Measurements from ENCODE around the gene SOD2.
A peak's percentile ranks its signal among the peaks of the same experiment; 100 is the strongest.

Gene SOD2

DNA sequence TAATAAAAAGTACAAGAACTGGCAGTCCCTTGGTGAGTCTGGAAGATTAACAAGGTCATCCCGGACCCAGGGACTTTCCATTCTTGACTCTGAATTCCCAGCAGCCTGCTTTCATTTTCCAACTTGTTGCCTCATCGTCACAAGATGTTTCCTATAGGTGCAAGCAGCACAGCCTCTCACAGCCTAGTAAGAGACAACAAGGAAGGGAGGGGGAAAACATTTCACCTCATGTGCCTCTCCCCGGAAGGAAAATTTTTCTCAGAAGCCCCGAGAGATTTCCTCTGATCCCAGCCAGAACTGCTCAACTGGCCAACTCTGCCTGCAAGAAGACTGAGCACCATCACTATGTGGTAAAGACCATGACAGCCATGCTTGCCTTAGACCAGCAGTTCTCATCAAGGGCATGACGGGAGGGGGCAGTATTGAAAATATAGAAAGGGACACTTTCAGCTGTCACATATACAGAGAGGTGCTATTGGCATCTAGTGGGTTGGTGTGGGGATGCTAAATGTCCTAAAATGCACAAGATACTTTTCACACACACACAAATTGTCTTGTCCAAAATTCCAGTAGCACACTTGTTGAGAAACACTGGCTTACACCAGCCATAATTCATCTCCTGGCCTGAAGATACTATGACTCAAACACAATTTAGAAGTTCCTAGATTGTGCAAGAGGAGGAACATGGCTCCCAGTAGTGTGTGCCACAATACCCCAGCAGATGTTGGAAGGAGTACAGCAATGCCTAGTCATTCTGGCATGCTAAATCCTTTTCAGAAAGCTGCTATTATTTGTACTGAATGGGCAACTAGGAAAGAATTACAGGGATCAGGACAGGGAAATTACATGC is 23.4 kb upstream of the SOD2 start:
- peak; percentile 67 to 78 for DNase-seq (ENCODE audit: low read depth in 1 of 2, low spot score in 1 of 2)
- Histone ChIP-seq H3K27ac (replicated peaks) (peak overlapping the region; percentile 16), H3K27me3 (ENCODE audit: insufficient read depth, poor library complexity, severe bottlenecking) (no peaks in the 10 kb centered on the region), H3K4me3 (replicated peaks; ENCODE audit: insufficient read depth, low read length) (no peak overlapping the region)
- TF ChIP-seq GABPA (IDR thresholded peaks at IDR 0.05; ENCODE audit: low read depth), result no peak
- TF ChIP-seq POLR2AphosphoS5 (IDR thresholded peaks at IDR 0.05; ENCODE audit: low read depth), result no peak
- no peak for TF ChIP-seq SPI1 (IDR thresholded peaks at IDR 0.05; ENCODE audit: borderline replicate concordance, low read depth)
- TF ChIP-seq, protein P1, sequence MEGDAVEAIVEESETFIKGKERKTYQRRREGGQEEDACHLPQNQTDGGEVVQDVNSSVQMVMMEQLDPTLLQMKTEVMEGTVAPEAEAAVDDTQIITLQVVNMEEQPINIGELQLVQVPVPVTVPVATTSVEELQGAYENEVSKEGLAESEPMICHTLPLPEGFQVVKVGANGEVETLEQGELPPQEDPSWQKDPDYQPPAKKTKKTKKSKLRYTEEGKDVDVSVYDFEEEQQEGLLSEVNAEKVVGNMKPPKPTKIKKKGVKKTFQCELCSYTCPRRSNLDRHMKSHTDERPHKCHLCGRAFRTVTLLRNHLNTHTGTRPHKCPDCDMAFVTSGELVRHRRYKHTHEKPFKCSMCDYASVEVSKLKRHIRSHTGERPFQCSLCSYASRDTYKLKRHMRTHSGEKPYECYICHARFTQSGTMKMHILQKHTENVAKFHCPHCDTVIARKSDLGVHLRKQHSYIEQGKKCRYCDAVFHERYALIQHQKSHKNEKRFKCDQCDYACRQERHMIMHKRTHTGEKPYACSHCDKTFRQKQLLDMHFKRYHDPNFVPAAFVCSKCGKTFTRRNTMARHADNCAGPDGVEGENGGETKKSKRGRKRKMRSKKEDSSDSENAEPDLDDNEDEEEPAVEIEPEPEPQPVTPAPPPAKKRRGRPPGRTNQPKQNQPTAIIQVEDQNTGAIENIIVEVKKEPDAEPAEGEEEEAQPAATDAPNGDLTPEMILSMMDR (IDR thresholded peaks at IDR 0.05; ENCODE audit: insufficient read depth, low read length), result no peak
- TF ChIP-seq, protein P2, sequence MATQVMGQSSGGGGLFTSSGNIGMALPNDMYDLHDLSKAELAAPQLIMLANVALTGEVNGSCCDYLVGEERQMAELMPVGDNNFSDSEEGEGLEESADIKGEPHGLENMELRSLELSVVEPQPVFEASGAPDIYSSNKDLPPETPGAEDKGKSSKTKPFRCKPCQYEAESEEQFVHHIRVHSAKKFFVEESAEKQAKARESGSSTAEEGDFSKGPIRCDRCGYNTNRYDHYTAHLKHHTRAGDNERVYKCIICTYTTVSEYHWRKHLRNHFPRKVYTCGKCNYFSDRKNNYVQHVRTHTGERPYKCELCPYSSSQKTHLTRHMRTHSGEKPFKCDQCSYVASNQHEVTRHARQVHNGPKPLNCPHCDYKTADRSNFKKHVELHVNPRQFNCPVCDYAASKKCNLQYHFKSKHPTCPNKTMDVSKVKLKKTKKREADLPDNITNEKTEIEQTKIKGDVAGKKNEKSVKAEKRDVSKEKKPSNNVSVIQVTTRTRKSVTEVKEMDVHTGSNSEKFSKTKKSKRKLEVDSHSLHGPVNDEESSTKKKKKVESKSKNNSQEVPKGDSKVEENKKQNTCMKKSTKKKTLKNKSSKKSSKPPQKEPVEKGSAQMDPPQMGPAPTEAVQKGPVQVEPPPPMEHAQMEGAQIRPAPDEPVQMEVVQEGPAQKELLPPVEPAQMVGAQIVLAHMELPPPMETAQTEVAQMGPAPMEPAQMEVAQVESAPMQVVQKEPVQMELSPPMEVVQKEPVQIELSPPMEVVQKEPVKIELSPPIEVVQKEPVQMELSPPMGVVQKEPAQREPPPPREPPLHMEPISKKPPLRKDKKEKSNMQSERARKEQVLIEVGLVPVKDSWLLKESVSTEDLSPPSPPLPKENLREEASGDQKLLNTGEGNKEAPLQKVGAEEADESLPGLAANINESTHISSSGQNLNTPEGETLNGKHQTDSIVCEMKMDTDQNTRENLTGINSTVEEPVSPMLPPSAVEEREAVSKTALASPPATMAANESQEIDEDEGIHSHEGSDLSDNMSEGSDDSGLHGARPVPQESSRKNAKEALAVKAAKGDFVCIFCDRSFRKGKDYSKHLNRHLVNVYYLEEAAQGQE (IDR thresholded peaks at IDR 0.05; ENCODE audit: insufficient replicate concordance, low read depth), result no peak

DNA sequence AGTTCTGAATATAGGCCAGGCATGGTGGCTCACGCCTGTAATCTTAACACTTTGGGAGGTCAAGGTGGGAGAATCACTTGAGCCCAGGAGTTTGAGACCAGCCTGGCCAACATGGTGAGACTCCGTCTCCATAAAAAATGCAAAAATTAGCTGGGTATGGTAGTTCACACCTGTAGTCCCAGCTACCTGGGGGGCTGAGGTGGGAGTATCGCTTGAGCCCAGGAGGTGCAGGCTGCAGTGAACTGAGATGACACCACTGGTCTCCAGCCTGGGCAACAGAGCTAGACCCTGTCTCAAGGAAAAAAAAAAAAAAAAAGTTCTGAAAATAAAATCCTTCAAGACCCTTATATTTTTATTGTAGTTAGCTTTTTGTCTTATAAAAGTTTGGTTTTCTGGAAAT is 22.6 kb upstream of the SOD2 start:
- TF ChIP-seq SPI1 (IDR thresholded peaks at IDR 0.05; ENCODE audit: borderline replicate concordance, low read depth) (no peak), GABPA (IDR thresholded peaks at IDR 0.05; ENCODE audit: low read depth) (no peak), POLR2AphosphoS5 (IDR thresholded peaks at IDR 0.05; ENCODE audit: low read depth) (no peak)
- TF ChIP-seq, protein P1 (IDR thresholded peaks at IDR 0.05; ENCODE audit: insufficient read depth, low read length), result no peak
- TF ChIP-seq, protein P2 (IDR thresholded peaks at IDR 0.05; ENCODE audit: insufficient replicate concordance, low read depth), result no peak
- H3K27ac ChIP-seq (replicated peaks), result peak overlapping the region; percentile 50
- DNase-seq (ENCODE audit: low read depth in 1 of 2, low spot score in 1 of 2), result no peak
- no peak overlapping the region for H3K4me3 ChIP-seq (replicated peaks; ENCODE audit: insufficient read depth, low read length)
- H3K27me3 ChIP-seq (ENCODE audit: insufficient read depth, poor library complexity, severe bottlenecking), result no peaks in the 10 kb centered on the region

DNA sequence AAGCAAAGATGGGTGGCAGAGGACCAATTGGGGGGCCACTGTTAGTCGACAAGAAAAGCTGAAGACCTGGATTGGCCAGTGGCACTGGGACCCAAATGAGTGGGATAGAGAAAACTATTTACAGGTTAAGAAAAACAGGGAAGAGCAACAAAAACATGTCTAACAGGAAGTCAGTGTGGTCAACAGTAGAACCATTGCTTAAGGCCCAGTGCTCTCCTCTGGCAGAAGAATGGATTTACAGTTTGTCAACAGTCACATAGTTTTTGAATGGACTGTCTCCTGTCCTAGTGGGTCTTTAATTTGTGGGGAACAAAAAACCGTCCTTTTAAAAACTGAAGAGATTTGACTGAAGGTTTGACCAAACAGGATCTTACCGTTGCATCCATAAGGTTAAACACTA is 22.1 kb upstream of the SOD2 start:
- H3K27me3 ChIP-seq (ENCODE audit: insufficient read depth, poor library complexity, severe bottlenecking), result no peaks in the 10 kb centered on the region
- peak in 1 of 2 experiments; percentile 58 for DNase-seq (ENCODE audit: low read depth in 1 of 2, low spot score in 1 of 2)
- TF ChIP-seq, protein P1 (IDR thresholded peaks at IDR 0.05; ENCODE audit: insufficient read depth, low read length), result no peak
- no peak for TF ChIP-seq GABPA (IDR thresholded peaks at IDR 0.05; ENCODE audit: low read depth)
- TF ChIP-seq SPI1 (IDR thresholded peaks at IDR 0.05; ENCODE audit: borderline replicate concordance, low read depth), result peak; percentile 67; the same call in 1 of the 2 replicates
- H3K4me3 ChIP-seq (replicated peaks; ENCODE audit: insufficient read depth, low read length), result no peak overlapping the region
- peak overlapping the region; percentile 50 for H3K27ac ChIP-seq (replicated peaks)
